Breast epithelium (tissue), 4 donors: ENCODE data around the gene ABHD14A. TPM values are rescaled to one million over a fixed set of nuclear protein-coding genes. Genes with fewer than 3 reads are reported as not detected.

Experiments
- DNase-seq, 2 donors: peaks; one replicate each; pipeline ENCODE4 v3.0.0-alpha.2; 2019; ENCODE audit warnings: low spot score in 2 of 2
- H3K27ac ChIP-seq, 2 donors: fragments of 200-600 bp; sonication (generic) in 1 of 2; one replicate each; pipeline ENCODE4 v1.5.1; 2016 to 2019; ENCODE audit warnings: mild to moderate bottlenecking in 1 of 2
- H3K27me3 ChIP-seq, 2 donors: fragments of 200-600 bp; sonication (generic) in 1 of 2; one replicate each; pipeline versions ENCODE4 v1.5.1 to v1.6.0; 2017 to 2019; ENCODE audit warnings: control low read depth in 1 of 2, mild to moderate bottlenecking in 1 of 2
- H3K36me3 ChIP-seq: fragments of 200-600 bp; one replicate; pipeline ENCODE4 v1.5.1; 2019
- H3K4me1 ChIP-seq, 2 donors: fragments of 200-600 bp; sonication (generic); one replicate each; pipeline ENCODE4 v1.5.1; 2016 to 2019; ENCODE audit warnings: control low read depth in 1 of 2
- H3K4me3 ChIP-seq, 3 donors: fragments of 200-600 bp; sonication (generic); 1 replicate in 2 of 3; 2 replicates in 1 of 3; pipeline ENCODE4 v1.5.1; 2016 to 2019; ENCODE audit warnings: mild to moderate bottlenecking in 3 of 3, moderate library complexity in 2 of 3
- H3K9me3 ChIP-seq, 2 donors: fragments of 200-600 bp; sonication (generic) in 1 of 2; one replicate each; pipeline ENCODE4 v1.5.1; 2016 to 2019; ENCODE audit warnings: control low read depth in 1 of 2
- POLR2A ChIP-seq: fragments of 450-650 bp; IDR thresholded peaks from one replicate; pipeline ENCODE4 v1.6.1; 2016; ENCODE audit warnings: antibody characterized with exemption, mild to moderate bottlenecking, moderate library complexity
- POLR2AphosphoS5 ChIP-seq, 3 donors: sonication (generic); formaldehyde crosslinking; IDR thresholded peaks; one replicate each; pipeline ENCODE4 v1.6.1; 2017; ENCODE audit warnings: antibody characterized with exemption in 3 of 3
- intact Hi-C: fragments of 100-400 bp; cut with DNase I; formaldehyde crosslinking; loops from one replicate; pipeline ENCODE4 v1.15.1; 2023; ENCODE audit warnings: low total_unique reads
- total RNA-seq, 3 donors: library from RNA; depleted of rRNA; stranded (reverse); fragments of >200 nt; gene quantifications; one replicate each; pipeline ENCODE4 v1.1.0, GENCODE V29; 2016
- TF ChIP-seq, protein P1 (sequence below), 3 donors: fragments of 450-650 bp; IDR thresholded peaks; one replicate each; pipeline ENCODE4 v1.5.1; 2016 to 2017; ENCODE audit warnings: antibody characterized with exemption in 3 of 3, mild to moderate bottlenecking in 3 of 3, moderate library complexity in 3 of 3

Gene ABHD14A
- total RNA-seq, 3 donors from 2014 or later = 16.1 to 32.6 (median 17.1) TPM

GRCh38 chr3:52004163-52004787 lies 29.4 kb downstream of the ABHD14A start:
- H3K36me3 ChIP-seq = no peaks in the 10 kb centered on the region
- no peaks in the 10 kb centered on the region for H3K9me3 ChIP-seq
- intact Hi-C loops = loop anchor here (5.0 to 10.0 kb wide), 2 partner anchors 51 to 138 kb away; partner anchors contain the start of gene DUSP7
- no peaks in the 10 kb centered on the region for H3K27me3 ChIP-seq
- no peak overlapping the region for H3K4me3 ChIP-seq
- no peak for TF ChIP-seq POLR2AphosphoS5 (IDR thresholded peaks at IDR 0.05)
- TF ChIP-seq, protein P1, sequence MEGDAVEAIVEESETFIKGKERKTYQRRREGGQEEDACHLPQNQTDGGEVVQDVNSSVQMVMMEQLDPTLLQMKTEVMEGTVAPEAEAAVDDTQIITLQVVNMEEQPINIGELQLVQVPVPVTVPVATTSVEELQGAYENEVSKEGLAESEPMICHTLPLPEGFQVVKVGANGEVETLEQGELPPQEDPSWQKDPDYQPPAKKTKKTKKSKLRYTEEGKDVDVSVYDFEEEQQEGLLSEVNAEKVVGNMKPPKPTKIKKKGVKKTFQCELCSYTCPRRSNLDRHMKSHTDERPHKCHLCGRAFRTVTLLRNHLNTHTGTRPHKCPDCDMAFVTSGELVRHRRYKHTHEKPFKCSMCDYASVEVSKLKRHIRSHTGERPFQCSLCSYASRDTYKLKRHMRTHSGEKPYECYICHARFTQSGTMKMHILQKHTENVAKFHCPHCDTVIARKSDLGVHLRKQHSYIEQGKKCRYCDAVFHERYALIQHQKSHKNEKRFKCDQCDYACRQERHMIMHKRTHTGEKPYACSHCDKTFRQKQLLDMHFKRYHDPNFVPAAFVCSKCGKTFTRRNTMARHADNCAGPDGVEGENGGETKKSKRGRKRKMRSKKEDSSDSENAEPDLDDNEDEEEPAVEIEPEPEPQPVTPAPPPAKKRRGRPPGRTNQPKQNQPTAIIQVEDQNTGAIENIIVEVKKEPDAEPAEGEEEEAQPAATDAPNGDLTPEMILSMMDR (IDR thresholded peaks at IDR 0.05) = no peak
- no peak for TF ChIP-seq POLR2A
- no peak overlapping the region for H3K27ac ChIP-seq
- DNase-seq = no peak
- H3K4me1 ChIP-seq = peaks cover 7 to 12% of the 10 kb centered on the region in 2 donors

GRCh38 chr3:52004906-52005395 lies 30.1 kb downstream of the ABHD14A start:
- peak overlapping the region; percentile 55 to 70 for H3K27ac ChIP-seq
- intact Hi-C loops = loop anchor here (5.0 to 10.0 kb wide), 2 partner anchors 50 to 137 kb away; partner anchors contain the start of gene DUSP7

DNA sequence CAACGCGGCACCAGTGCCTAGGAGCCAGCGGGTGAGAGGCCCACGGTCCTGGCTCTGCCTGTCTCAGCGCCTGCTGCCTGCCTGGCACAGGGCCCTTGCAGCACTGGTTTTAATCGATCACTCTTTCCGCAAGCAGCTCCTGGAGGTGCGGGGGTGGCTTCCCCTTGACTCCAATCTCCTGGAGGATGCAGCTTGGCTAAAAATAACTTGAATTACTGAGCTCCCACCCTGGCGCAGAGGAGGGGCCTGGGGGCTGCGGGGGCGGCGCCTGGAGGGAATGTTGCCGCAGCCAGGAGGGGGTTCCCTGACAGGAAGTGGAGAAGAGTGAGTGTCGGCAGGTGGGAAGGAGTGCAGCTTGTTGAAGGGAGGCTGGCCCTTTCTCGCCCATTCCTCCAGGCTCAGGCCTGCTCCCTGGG lies 30.7 kb downstream of the ABHD14A start:
- H3K4me3 ChIP-seq = peak overlapping the region in 1 of 3 donors; percentile 54
- peak in 1 of 2 donors; percentile 43 for DNase-seq
- TF ChIP-seq POLR2A (no peak), POLR2AphosphoS5 (IDR thresholded peaks at IDR 0.05) (no peak)
- TF ChIP-seq, protein P1 (IDR thresholded peaks at IDR 0.05) = no peak
- H3K27ac ChIP-seq = peak overlapping the region; percentile 55 to 70
- peaks cover 7 to 12% of the 10 kb centered on the region in 2 donors for H3K4me1 ChIP-seq
- no peaks in the 10 kb centered on the region for H3K27me3 ChIP-seq
- intact Hi-C loops = loop anchor here (10.0 kb wide), 1 partner anchor 49 kb away; the partner anchor contains the start of gene DUSP7
- H3K36me3 ChIP-seq = no peaks in the 10 kb centered on the region
- no peaks in the 10 kb centered on the region for H3K9me3 ChIP-seq

More at GRCh38 chr3:52004906-52005395, 30.1 kb downstream of the ABHD14A start:
- TF ChIP-seq POLR2AphosphoS5 (IDR thresholded peaks at IDR 0.05) = no peak
- no peak for TF ChIP-seq POLR2A
- TF ChIP-seq, protein P1 (IDR thresholded peaks at IDR 0.05) = no peak
- Histone ChIP-seq H3K4me1 (peaks cover 7 to 12% of the 10 kb centered on the region in 2 donors), H3K36me3 (no peaks in the 10 kb centered on the region), H3K27me3 (no peaks in the 10 kb centered on the region), H3K9me3 (no peaks in the 10 kb centered on the region), H3K4me3 (no peak overlapping the region)
- DNase-seq = no peak

DNA sequence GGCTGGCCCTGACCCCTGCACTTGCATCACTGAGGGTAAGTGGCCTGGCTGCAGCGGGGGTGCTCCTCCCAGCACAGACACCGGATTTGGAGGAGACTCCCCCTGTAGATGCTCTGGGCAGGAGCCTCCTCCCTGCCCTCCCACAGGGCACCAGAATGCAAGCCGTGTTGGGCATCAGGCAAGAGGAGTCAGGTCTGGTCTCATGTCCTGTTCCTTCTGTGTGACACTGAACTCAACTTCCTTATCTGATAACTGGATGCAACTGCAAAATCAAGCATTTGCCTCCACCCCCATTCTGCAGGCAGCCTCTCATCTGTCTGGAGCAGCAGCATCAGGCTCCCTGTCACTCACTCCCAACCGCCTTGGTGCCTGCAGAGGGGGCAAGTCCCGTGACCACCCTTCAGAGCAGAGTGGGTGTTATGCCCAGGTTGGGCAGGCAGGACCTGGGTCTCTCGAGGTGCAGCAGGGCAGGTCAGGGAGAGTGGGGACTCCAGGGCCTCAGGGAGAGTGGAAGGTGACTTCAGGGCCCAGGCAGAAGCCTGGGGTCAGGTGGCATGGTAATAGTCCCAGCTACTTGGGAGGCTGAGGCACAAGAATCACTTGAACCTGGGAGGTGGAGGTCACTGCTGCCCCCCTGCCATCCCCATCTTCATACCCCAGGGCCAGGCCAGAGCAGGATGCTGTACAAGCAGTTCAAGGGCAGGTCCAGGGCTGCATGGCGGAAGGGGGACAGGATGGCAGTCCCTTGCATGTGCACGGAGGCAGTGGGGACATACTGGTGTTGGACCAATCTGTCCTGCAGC lies 31.4 kb downstream of the ABHD14A start:
- no peaks in the 10 kb centered on the region for H3K36me3 ChIP-seq
- no peak for TF ChIP-seq POLR2AphosphoS5 (IDR thresholded peaks at IDR 0.05)
- no peak for TF ChIP-seq POLR2A
- no peaks in the 10 kb centered on the region for H3K9me3 ChIP-seq
- peaks cover 7 to 12% of the 10 kb centered on the region in 2 donors for H3K4me1 ChIP-seq
- peak overlapping the region in 1 of 3 donors; percentile 54 for H3K4me3 ChIP-seq
- no peaks in the 10 kb centered on the region for H3K27me3 ChIP-seq
- no peak for DNase-seq
- peak overlapping the region; percentile 55 to 70 for H3K27ac ChIP-seq
- intact Hi-C loops = loop anchor here (10.0 kb wide), 1 partner anchor 49 kb away; the partner anchor contains the start of gene DUSP7

GRCh38 chr3:52006820-52007133 lies 31.9 kb downstream of the ABHD14A start:
- intact Hi-C loops = loop anchor here (10.0 kb wide), 1 partner anchor 48 kb away; the partner anchor contains the start of gene DUSP7
- H3K27ac ChIP-seq = no peak overlapping the region
- H3K27me3 ChIP-seq = no peaks in the 10 kb centered on the region
- H3K4me1 ChIP-seq = peaks cover 7 to 12% of the 10 kb centered on the region in 2 donors
- H3K9me3 ChIP-seq = no peaks in the 10 kb centered on the region
- H3K36me3 ChIP-seq = no peaks in the 10 kb centered on the region
- TF ChIP-seq POLR2AphosphoS5 (IDR thresholded peaks at IDR 0.05) (no peak), POLR2A (no peak)
- TF ChIP-seq, protein P1 (IDR thresholded peaks at IDR 0.05) = no peak
- H3K4me3 ChIP-seq = no peak overlapping the region
- DNase-seq = no peak
